GM23248 (cell line): ENCODE results near the gene STEEP1. TPM values are rescaled to one million over a fixed set of nuclear protein-coding genes. Genes with fewer than 3 reads are reported as not detected.

Experiments used
- DNase-seq: peaks from one replicate; pipeline ENCODE4 v3.0.0-alpha.2; 2015
- H2AFZ ChIP-seq: fragments of 200-600 bp; sonication (generic); 2 replicates; pipeline ENCODE4 v1.6.1; 2016; ENCODE audit warnings: antibody characterized with exemption
- H3F3A ChIP-seq: fragments of 200-600 bp; sonication (generic); 2 replicates; pipeline ENCODE4 v1.6.1; 2016; ENCODE audit warnings: mild to moderate bottlenecking, antibody characterized with exemption, mixed run types; ENCODE audit not compliant: insufficient read depth
- H3K27ac ChIP-seq: fragments of 200-600 bp; sonication (generic); 2 replicates; pipeline ENCODE4 v1.5.1; 2016; ENCODE audit warnings: mild to moderate bottlenecking
- H3K27me3 ChIP-seq: fragments of 200-600 bp; sonication (generic); replicated peaks from 2 replicates; pipeline ENCODE4 v1.6.1; 2016; ENCODE audit warnings: mild to moderate bottlenecking; ENCODE audit not compliant: insufficient read depth
- H3K36me3 ChIP-seq: fragments of 200-600 bp; sonication (generic); 2 replicates; pipeline ENCODE4 v1.6.1; 2016; ENCODE audit warnings: low read depth, mild to moderate bottlenecking
- H3K4me1 ChIP-seq: fragments of 200-600 bp; sonication (generic); 2 replicates; pipeline ENCODE4 v1.6.1; 2016; ENCODE audit warnings: mild to moderate bottlenecking; ENCODE audit not compliant: insufficient read depth
- H3K4me2 ChIP-seq: fragments of 200-600 bp; sonication (generic); one replicate; pipeline ENCODE4 v1.6.1; 2016; ENCODE audit warnings: mild to moderate bottlenecking; ENCODE audit not compliant: unreplicated experiment
- H3K4me3 ChIP-seq: fragments of 200-600 bp; sonication (generic); 2 replicates; pipeline ENCODE4 v1.5.1; 2016; ENCODE audit warnings: mild to moderate bottlenecking
- H3K79me2 ChIP-seq: fragments of 200-600 bp; sonication (generic); 2 replicates; pipeline ENCODE4 v1.6.1; 2016; ENCODE audit warnings: mild to moderate bottlenecking; ENCODE audit not compliant: insufficient read depth
- H3K9ac ChIP-seq: fragments of 200-600 bp; sonication (generic); 2 replicates; pipeline ENCODE4 v1.6.1; 2016; ENCODE audit warnings: mild to moderate bottlenecking
- H3K9me2 ChIP-seq: fragments of 200-600 bp; sonication (generic); 2 replicates; pipeline ENCODE4 v1.6.1; 2016; ENCODE audit warnings: mixed run types, mild to moderate bottlenecking, moderate library complexity; ENCODE audit not compliant: insufficient read depth
- H3K9me3 ChIP-seq: fragments of 200-600 bp; sonication (generic); one replicate; pipeline ENCODE4 v1.6.1; 2017; ENCODE audit warnings: low read depth
- H4K20me1 ChIP-seq: fragments of 200-600 bp; sonication (generic); 2 replicates; pipeline ENCODE4 v1.6.0; 2016; ENCODE audit not compliant: insufficient read depth
- EZH2 ChIP-seq: fragments of 200-600 bp; sonication (generic); IDR thresholded peaks from 2 replicates; pipeline ENCODE4 v1.6.1; 2018; ENCODE audit warnings: antibody characterized with exemption, mild to moderate bottlenecking; ENCODE audit not compliant: insufficient read depth, poor library complexity, severe bottlenecking
- EZH2phosphoT487 ChIP-seq: fragments of 200-600 bp; sonication (generic); IDR thresholded peaks from 2 replicates; pipeline ENCODE4 v1.6.1; 2018; ENCODE audit warnings: antibody characterized with exemption, moderate library complexity, mild to moderate bottlenecking, low read depth; ENCODE audit not compliant: insufficient read depth
- WGBS, 2 experiments: methylation state at CpG; one replicate each; pipeline ENCODE4 v1.1.6; 2015 to 2017; ENCODE audit warnings: low lambda C conversion rate in 2 of 2, low coverage in 1 of 2; ENCODE audit errors: missing lambda C conversion rate in 2 of 2; 5-methylcytosine and 5-hydroxymethylcytosine counted together
- in situ Hi-C: fragments of 300-500 bp; cut with MboI; formaldehyde crosslinking; loops from 2 replicates; pipeline ENCODE4 v1.15.0; 2020
- polyA plus RNA-seq: library from polyadenylated mRNA; unstranded; fragments of >200 nt; fragmentation: Nextera tagmentation; extraction: Ambion mirVana; gene quantifications from 2 replicates; pipeline ENCODE4 v1.2.1, GENCODE V29; 2016
- total RNA-seq: library from RNA; depleted of rRNA; stranded (reverse); fragments of >200 nt; shearing (Covaris generic); gene quantifications from 2 replicates; pipeline ENCODE4 v1.2.3, GENCODE V29; 2014

STEEP1 gene
- total and polyA plus RNA-seq, 2 experiments from 2014 or later, result 11.8 to 33.1 TPM

DNA sequence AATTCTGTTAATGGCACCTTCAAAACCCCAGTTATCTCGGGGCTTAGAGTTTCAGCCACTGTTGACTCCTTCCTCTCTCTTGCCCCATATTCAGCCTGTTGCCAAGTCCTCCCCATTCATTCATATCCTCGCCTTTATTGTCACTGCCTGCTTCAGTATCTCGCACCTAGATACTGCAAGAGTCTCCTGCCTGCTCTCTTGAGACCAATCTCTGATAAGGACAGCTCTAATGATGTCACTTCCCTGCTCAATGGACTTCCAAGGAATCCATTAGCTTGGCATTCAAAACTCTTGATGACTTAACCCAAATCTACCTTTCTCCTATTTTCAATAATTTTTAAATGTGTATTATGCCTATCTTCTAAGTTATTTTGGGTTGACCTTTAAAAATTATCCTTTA, 8.0 kb upstream of the STEEP1 start:
- Histone ChIP-seq H3K4me2 (peak overlapping the region; percentile 85), H4K20me1 (no peaks in the 10 kb centered on the region), H3K4me1 (no peaks in the 10 kb centered on the region), H3K36me3 (no peaks in the 10 kb centered on the region; the same call in 1 of the 2 replicates), H3K9me2 (no peaks in the 10 kb centered on the region), H3K4me3 (peak overlapping the region; percentile 98), H3K9ac (peak overlapping the region; percentile 98), H3K79me2 (peaks cover 39% of the 10 kb centered on the region), H3K27ac (peak overlapping the region; percentile 90; the same call in 1 of the 2 replicates), H3K9me3 (no peaks in the 10 kb centered on the region), H2AFZ (peak overlapping the region; percentile 98), H3F3A (no peaks in the 10 kb centered on the region), H3K27me3 (no peaks in the 10 kb centered on the region)
- TF ChIP-seq EZH2 (no peak), EZH2phosphoT487 (no peak)
- WGBS, 2 experiments, result 93 to 94% methylated on average over 3 of the region's 3 CpGs
- in situ Hi-C loops, result no loop called here
- no peak for DNase-seq

DNA sequence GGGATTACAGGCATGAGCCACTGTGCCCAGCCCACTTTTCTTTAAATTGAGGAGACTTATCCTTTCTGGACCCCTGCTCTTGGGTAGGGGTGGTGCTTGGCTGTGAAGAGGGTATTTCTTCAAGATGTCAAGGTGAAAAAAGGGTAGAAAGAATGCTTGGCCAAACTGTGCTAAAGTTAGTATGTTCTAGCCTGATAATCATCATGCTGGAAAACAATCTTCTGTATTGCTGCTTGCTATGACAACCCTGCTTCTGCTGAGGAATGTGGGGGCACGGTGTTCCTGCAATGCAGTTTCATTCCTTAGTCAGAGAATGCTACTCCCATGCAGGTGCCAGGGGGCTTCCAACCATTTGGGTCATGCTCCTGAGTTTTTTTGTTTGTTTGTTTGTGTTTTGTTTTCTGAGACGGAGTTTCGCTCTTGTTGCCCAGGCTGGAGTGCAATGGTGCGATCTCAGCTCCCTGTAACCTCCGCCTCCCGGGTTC, 5.2 kb upstream of the STEEP1 start:
- no peak for DNase-seq
- Histone ChIP-seq H3K9me3 (no peaks in the 10 kb centered on the region), H3K27ac (no peak overlapping the region), H3K4me2 (no peak overlapping the region), H2AFZ (no peak overlapping the region), H3K27me3 (no peaks in the 10 kb centered on the region), H3K9ac (no peak overlapping the region), H3K79me2 (peaks cover 10% of the 10 kb centered on the region), H3K4me3 (no peak overlapping the region), H3K4me1 (no peaks in the 10 kb centered on the region), H3K36me3 (no peaks in the 10 kb centered on the region), H3K9me2 (no peaks in the 10 kb centered on the region), H3F3A (no peaks in the 10 kb centered on the region; the same call in 1 of the 2 replicates), H4K20me1 (no peaks in the 10 kb centered on the region)
- TF ChIP-seq EZH2phosphoT487 (no peak), EZH2 (no peak)
- in situ Hi-C loops, result no loop called here
- WGBS, 2 experiments, result 92 to 95% methylated on average over 4 to 6 of the region's 6 CpGs

DNA sequence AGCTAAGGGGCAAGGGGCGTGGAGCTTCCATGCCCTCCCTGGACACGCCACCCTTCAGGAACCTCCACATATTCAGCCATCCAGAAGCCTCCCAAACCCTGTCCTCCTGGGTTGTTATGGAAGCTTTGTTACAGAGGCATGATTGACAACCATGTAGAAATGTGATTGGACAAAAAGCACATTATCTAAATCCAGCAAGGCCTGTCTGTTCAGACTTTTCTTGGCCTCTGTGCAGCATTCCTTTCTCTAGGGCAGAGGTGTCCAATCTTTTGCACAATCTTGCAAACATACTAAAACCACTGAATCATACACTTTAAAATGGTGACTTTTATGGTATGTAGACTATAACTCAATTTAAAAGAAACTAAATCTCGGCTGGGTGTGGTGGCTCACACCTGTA, 12.7 kb downstream of the STEEP1 start:
- Histone ChIP-seq H3K9ac (no peak overlapping the region), H3K4me3 (no peak overlapping the region), H4K20me1 (no peaks in the 10 kb centered on the region), H3K9me3 (no peaks in the 10 kb centered on the region), H3K4me1 (no peaks in the 10 kb centered on the region), H3K79me2 (peaks cover 29% of the 10 kb centered on the region; the same call in 1 of the 2 replicates), H3K9me2 (no peaks in the 10 kb centered on the region), H3K4me2 (no peak overlapping the region), H3K27ac (0 out of 2 replicates have a peak overlapping the region, but pooled peaks have one; percentile 21), H3F3A (no peaks in the 10 kb centered on the region), H2AFZ (no peak overlapping the region), H3K36me3 (no peaks in the 10 kb centered on the region), H3K27me3 (no peaks in the 10 kb centered on the region)
- peak; percentile 52 for DNase-seq
- in situ Hi-C loops, result no loop called here
- WGBS, 2 experiments, result 64 to 81% methylated on average over 1 to 3 of the region's 3 CpGs
- TF ChIP-seq EZH2 (no peak), EZH2phosphoT487 (no peak)

DNA sequence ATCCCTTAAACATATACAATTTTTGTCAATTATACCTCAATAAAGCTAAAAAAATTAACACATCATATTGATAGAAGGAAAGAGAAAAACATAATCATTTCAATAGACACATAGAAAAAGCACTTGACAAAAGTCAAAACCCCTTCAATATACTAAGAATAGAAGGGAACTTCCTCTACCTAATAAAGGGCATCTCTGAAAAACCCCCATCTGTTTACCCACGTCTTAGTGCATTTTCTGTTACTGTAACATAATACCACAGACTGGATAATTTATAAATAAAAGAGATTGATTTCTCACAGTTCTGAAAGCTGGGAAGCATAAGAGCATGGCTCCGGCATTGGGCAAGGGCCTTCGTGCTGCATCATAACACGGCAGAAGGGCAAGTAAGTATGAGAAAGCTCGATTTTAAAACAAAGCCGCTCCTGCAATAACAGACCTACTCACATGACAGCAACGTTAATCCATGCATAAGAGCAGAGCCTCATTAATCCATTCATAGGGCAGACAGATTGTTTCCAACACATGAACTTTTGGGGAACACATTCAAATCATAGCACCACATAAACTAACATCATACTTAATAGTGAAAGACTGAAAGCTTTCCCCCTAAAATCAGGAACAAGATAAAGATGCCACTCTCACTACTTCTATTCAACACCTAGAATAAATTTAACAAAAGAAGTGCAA, 15.7 kb downstream of the STEEP1 start:
- 66 to 69% methylated on average over 6 to 7 of the region's 7 CpGs for WGBS, 2 experiments
- H3K9me3 ChIP-seq, result no peaks in the 10 kb centered on the region
- H3K4me2 ChIP-seq, result no peak overlapping the region
- no peaks in the 10 kb centered on the region for H3F3A ChIP-seq
- no peak for DNase-seq
- in situ Hi-C loops, result no loop called here
- H3K9ac ChIP-seq, result no peak overlapping the region
- H3K27ac ChIP-seq, result no peak overlapping the region
- H3K4me3 ChIP-seq, result no peak overlapping the region
- H4K20me1 ChIP-seq, result no peaks in the 10 kb centered on the region
- no peaks in the 10 kb centered on the region for H3K27me3 ChIP-seq
- no peaks in the 10 kb centered on the region for H3K9me2 ChIP-seq
- no peaks in the 10 kb centered on the region for H3K4me1 ChIP-seq
- no peak overlapping the region for H2AFZ ChIP-seq
- no peaks in the 10 kb centered on the region for H3K36me3 ChIP-seq
- peaks cover 32% of the 10 kb centered on the region; the same call in 1 of the 2 replicates for H3K79me2 ChIP-seq
- TF ChIP-seq EZH2phosphoT487, result no peak
- no peak for TF ChIP-seq EZH2
